IPS-NIHi11 (cell line): ENCODE results near the gene CHST11.

Experiments
- DNase-seq: peaks from one replicate; pipeline ENCODE4 v3.0.0; 2012; ENCODE audit warnings: mixed read lengths, low spot score

CHST11 gene

DNA sequence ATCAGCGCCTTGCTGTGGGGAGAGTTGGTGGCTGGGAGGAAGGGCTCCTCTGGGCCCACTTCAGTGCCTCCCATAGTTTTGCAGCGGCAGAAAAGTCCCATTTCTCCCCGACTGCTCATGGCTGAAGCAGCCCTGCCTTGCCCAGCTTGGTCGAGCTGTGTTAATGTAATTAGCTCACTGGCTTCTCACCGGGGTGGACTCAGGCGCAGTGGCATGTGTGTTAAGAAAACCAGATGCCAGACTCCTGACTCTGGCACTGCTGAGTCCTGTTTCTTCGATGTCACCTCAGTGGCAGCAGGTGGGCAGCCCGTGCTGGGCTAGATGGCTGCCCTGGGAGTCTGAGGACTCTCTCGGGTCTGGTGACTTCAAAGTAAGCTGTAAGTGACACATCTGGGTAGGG, 47.4 kb downstream of the CHST11 start:
- no peak for DNase-seq

DNA sequence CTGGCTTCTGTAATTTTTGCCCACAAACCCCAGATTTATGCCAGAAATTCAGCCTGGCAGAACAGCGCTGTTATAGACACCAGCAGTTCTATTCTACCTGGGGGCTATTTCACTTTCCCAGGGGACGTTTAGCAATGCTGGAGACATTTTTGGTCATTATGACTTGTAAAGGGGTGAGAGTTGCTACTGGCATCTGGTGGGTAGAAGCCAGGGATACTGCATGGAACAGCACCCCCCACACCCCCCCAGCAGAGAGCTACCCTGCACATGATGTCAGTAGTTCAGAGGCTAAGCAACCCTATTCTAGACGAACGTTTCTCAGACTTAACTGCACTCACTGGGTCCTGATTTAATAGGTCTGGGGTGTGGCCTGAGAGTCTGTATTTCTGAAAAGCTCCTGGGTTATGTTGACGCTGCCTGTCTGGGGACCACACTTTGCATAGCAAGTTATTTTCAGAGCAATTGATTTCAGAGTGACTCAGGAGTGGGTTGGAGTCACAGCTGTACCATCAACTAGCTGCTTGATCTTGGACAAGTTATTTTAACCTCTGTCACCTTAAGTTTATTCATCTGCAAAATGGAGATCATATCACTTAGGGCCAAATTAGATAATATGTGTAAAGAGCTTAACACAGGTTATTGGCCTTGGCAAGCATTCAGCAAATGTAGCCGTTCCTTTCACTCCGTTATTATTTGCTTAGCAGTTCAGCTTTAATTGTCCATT, 48.5 kb downstream of the CHST11 start:
- DNase-seq, result no peak

DNA sequence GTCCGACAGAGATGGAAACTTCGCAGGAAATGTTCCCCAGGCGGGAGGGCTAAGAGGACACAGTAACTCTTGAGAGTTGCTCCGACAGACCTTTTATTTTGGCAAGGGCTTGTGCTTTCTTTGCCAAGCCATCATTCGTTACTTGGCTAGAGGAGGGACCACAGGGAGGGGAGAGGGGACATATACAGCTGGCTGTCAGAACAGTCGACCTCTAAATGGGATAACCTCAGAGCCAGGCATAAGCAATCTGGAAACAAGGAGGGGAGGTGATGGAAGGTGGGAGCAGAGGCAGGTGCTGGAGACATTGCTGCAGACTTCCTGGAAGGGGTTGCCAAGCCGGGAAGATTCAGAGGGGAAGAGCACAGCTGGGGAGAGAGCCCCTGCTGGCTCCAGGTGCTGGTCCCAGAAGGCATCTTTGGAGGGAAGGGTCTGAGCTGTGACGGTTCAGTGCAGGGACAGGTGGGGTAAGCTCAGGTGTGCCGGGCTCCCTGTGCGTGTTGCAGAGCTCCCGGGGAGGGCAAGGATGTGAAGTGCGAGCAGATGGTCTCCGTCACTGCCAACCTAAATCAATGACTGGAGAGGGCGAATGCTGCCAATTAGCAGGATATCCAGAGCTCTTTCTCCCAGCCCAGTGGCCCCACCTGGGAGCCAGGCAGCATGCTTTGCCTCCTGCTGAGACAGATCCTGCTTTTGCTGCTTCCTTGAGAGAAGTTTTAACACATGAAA, 50.1 kb downstream of the CHST11 start:
- peak; percentile 47 for DNase-seq

DNA sequence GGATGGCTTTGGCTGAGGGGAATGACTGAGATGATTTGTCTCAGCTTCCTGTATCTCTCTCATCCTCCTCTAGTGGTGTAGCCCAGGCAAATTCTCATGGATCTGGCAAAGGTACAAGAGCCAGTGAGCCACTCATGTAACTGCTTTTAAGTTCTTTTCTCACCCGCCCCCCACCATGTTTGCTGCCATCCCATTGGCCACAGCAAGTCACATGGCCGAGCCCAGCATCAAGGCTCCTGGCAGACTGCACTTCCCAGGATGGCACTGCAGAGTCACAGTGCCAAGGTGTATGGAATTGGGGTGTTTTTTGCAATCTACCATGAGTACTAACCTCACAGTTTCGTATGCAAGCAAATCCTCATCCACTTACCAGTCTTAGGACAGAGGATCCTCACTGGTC, 50.9 kb downstream of the CHST11 start:
- peak; percentile 56 for DNase-seq

DNA sequence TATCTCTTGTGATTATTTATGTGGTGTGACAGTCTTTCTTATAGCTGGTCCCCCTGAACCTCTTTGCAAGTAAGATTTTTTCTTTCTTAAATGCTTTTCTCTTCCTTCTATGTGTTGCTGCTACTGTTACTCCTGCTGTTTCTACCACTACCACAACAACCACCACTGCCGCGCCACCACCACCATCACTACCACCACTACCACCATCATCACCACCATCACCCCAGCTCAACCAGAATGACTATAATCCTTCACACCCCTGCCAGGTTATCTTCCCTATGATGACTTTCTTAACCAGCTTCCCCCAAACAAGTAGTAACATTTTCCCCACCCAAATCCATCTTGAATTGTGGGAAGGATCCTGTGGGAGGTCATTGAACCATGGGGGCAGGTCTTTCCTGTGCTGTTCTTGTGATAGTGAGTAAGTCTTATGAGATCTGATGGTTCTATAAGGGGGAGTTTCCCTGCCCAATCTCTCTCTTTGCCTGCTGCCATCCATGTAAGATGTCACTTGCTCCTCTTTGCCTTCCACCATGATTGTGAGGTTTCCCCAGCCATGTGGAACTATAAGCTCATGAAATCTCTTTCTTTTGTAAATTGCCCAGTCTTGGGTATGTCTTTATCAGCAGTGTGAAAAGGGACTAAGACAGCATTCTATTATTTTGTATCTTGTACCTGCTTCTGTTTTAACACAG, 52.2 kb downstream of the CHST11 start:
- DNase-seq, result no peak

DNA sequence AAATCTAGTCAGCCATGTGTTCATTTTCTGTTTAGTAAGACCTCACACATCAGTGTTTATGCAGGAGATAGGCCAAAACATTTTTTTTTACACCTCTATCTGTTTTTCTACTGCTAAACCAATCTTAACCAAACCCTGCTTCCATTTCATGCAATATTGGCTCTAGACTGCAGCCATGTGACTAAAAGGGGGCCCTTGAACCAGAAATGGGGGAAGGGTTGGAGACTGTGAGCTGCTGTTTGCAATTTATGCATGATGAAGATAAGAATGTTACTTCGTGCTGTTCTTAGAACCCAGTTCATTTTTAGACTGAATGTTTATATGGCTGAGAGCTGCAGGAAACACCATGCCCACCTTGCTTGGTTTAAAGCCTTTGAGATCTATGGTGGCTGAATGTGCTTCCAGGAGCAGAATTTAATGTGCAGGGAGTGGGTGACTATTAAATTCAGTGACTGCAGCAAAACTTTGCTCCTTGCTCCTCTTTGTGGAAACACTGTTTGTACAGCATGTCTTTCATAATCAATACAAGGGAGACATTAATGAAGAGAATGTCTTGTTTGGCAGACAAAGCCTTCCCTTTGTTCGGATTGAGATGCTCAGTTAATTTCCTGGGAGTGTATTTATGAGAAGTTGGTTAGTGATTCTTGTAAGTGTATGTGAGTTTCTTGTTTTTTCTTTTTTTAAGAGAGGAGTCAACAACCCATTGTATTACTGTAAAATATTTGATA, 53.6 kb downstream of the CHST11 start:
- no peak for DNase-seq

DNA sequence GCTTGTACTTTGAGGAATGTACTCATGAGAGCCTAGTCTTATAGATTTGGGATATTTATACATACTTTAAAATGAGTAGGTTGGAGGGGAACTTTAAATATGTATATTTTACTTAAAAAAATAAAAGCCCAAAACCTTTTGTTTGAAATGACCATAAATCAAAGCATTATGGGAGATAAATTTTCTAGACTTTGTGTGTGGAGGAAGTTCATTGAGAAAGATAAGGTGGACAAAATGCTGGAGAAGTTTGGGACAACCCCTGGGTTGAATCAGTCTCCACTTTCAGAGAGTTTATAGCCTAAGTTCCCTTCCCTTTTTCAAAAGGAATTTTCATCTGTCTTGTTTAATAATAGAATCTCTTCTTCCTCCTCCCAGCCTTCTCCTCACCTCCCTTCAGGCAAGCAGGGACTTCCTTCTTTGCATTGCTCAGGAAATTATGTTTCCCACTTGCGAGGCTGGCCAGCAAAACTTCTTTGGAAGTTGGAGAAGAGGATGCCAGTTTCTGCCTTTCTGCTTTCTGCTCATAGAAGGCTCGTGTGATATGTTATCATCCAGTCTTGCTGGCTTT, 54.2 kb downstream of the CHST11 start:
- no peak for DNase-seq

- no peak for DNase-seq
Measured at GRCh38 chr12:104513681-104514080, 56.9 kb downstream of the CHST11 start.

DNA sequence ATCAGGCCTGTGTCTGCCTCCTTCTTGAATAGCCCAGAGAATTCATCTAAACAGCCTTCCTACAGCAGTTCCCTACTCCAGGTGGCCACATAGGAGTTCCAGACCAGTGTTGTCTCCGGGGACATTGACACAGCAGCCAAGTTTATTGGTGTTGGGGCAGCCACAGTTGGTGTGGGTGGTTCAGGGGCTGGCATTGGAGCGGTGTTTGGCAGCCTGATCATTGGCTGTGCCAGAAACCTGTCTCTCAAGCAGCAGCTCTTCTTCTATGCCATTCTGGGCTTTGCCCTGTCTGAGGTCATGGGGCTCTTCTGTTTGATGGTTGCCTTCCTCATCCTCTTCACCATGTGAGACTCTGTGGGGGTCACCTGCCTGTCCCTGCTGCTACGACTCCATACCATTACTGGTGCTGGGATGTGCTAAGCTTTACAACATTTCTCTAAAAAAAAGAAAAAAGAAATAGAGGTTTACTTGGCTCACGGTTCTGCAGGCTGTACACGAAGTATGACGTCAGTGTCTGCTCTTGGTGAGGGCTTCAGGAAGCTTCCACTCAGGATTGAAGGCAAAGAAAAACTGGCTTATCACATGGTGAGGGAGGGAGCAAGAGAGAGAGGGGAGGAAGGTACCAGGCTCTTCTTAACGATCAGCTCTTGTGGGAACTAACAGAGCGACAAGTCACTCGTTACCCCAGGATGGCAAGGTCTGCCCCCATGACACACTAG, 57.5 kb downstream of the CHST11 start:
- no peak for DNase-seq

- no peak for DNase-seq
Measured at GRCh38 chr12:104515899-104516298, 59.2 kb downstream of the CHST11 start.

DNA sequence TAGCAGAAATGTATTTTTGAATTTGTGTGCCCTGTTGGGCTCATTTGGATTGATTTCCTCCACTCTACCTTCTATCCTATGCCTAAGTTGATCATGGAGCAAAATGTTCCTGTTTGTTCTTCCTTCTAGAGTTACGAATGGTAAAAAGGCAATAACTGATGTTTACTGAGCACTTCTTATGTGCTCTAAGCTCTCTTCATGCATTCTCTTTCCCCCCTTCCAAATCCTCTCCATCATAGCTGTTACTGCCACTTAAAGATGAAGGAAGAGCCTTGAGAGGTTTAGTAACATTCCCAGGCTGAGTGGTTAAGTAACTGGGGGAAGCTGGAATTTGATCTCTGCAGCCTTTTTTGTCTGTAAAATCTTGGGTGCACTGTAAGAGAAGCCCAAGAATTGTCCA, 60.1 kb downstream of the CHST11 start:
- DNase-seq, result no peak

DNA sequence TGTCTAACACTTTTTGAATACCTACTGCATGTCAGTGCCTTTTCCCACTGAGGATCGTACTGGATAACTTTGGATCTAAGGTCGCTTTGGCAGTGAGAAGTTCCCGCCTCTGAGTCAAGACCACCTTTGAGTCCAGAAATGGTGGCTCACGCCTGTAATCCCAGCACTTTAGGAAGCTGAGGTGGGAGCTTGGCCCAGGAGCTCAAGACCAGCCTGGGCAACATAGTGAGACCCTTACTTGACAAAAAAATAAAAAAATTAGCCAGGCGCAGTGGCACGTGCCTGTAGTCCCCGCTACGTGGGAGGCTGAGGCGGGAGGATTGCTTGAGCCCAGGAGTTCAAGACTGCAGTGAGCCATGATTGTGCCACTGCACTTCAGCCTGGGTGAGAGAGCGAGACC, 61.1 kb downstream of the CHST11 start:
- no peak for DNase-seq

- no peak for DNase-seq
Measured at GRCh38 chr12:104519190-104520019, 62.7 kb downstream of the CHST11 start.

DNA sequence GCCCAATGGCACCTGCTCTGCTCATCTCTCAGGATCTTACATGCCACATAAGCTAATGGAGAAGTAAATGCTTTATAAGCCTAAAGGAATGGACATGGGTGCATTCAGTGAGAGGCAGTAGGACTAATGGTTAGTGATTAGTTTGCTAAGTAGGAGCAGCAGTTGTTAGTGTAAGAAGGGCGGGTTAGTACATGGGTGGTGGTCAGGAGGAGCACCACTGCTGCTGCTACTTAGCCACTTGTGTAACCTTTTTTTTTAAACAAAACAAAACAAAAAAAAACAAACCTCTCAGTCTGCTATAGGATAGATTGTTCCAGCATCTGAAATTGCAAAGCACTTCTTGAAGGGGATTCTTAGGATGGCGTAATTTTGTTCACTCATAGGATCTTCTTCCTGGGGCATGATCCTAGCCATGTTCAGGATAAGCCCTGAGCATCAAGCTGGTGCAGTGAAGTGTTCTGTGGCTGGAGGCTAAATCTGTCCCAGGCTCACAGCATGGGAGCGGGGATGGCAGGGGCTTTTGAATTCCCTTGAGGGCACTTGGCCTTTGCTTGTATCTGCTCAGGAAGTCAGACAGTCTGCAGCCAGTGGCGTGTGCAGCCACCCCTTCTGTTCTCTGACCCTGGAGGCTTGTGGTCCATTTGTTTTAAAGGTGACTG, 63.6 kb downstream of the CHST11 start:
- no peak for DNase-seq

- no peak for DNase-seq
Measured at GRCh38 chr12:104521731-104522130, 65.0 kb downstream of the CHST11 start.

DNA sequence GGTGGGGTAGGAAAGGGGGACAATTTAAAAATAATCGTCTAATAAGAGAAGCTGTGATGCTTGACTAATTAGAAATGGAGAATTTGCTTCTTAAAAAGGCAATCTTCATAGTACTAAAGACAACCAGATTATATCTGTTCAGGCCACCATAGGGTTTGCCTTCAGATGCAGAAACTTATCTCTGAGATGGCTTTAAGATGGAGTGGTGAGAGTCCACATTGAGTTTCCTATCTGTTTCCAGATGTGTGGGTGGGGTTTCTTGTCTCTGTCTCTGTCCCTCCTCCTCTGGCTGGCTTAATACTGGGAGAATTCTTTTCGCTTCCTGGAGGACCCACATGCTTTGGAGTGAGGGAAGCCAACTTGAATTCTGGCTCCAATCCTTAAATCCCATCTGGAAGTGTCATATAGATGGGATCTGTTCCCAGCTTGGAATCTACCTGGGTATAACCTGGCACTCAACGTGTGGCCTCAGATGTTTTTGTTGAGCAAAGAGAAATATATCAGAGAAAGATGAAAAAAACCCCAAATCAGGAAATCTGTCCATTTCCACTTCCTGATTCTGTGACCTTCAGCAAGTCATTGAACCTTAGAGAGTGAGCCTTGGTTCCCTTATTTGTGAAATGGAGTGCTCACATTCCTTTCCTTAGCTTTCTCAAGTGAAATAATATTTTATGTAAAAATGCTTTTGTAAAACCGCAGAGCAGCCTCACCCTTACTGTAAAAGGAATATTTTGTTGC, 66.4 kb downstream of the CHST11 start:
- no peak for DNase-seq

- DNase-seq, result no peak
Measured at GRCh38 chr12:104524034-104524832, 67.5 kb downstream of the CHST11 start.

GRCh38 chr12:104526320-104526719, 69.6 kb downstream of the CHST11 start:
- DNase-seq, result peak; percentile 77
